IMR-90 (cell line): ENCODE results near the gene PLPP3.

ENCODE experiments used
- CEBPB ChIP-seq: IDR thresholded peaks from 2 replicates; pipeline ENCODE4 v1.6.1; 2012; ENCODE audit warnings: low read depth, low read length, improper control_type of control experiment
- MAZ ChIP-seq: IDR thresholded peaks from 2 replicates; pipeline ENCODE4 v1.6.1; 2012; ENCODE audit warnings: low read depth, mild to moderate bottlenecking, low read length, improper control_type of control experiment, moderate library complexity, borderline replicate concordance
- POLR2A ChIP-seq: IDR thresholded peaks from 2 replicates; pipeline ENCODE4 v1.6.1; 2012; ENCODE audit warnings: mild to moderate bottlenecking, low read depth, low read length
- RAD21 ChIP-seq: IDR thresholded peaks from 2 replicates; pipeline ENCODE4 v1.6.1; 2012; ENCODE audit warnings: low read length, improper control_type of control experiment
- TF ChIP-seq, protein P1 (sequence below): conservative IDR thresholded peaks from 2 replicates; pipeline ENCODE4 v1.5.1; 2012; ENCODE audit warnings: mild to moderate bottlenecking, low read depth, low read length, improper control_type of control experiment

DNA sequence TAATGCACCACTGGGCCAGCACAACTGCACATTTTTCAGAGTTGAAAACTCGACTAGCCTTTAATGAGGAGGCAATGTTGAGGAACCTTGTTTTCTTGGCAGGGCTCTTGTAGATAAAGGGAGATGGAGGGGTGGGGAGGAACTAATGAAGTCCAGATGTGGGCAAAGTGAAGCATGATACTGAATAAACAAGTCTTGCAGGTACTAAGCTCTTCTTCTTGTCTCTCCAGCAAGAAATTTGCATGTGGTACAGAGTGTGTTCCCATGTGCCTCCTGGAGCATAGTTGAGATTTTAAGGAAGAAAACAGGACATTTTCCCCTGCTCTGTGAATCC, 47.0 kb downstream of the PLPP3 start:
- TF ChIP-seq MAZ: no peak
- TF ChIP-seq POLR2A: no peak
- TF ChIP-seq, protein P1, sequence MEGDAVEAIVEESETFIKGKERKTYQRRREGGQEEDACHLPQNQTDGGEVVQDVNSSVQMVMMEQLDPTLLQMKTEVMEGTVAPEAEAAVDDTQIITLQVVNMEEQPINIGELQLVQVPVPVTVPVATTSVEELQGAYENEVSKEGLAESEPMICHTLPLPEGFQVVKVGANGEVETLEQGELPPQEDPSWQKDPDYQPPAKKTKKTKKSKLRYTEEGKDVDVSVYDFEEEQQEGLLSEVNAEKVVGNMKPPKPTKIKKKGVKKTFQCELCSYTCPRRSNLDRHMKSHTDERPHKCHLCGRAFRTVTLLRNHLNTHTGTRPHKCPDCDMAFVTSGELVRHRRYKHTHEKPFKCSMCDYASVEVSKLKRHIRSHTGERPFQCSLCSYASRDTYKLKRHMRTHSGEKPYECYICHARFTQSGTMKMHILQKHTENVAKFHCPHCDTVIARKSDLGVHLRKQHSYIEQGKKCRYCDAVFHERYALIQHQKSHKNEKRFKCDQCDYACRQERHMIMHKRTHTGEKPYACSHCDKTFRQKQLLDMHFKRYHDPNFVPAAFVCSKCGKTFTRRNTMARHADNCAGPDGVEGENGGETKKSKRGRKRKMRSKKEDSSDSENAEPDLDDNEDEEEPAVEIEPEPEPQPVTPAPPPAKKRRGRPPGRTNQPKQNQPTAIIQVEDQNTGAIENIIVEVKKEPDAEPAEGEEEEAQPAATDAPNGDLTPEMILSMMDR: no peak
- TF ChIP-seq CEBPB: no peak
- TF ChIP-seq RAD21: no peak
